ENCODE data around the gene SLC6A2. TPM values are rescaled to one million over a fixed set of nuclear protein-coding genes. Genes with fewer than 3 reads are reported as not detected.

SLC6A2 gene
- total RNA-seq, 2 donors from 2014 or later: 1.1 TPM; not detected in 1

DNA sequence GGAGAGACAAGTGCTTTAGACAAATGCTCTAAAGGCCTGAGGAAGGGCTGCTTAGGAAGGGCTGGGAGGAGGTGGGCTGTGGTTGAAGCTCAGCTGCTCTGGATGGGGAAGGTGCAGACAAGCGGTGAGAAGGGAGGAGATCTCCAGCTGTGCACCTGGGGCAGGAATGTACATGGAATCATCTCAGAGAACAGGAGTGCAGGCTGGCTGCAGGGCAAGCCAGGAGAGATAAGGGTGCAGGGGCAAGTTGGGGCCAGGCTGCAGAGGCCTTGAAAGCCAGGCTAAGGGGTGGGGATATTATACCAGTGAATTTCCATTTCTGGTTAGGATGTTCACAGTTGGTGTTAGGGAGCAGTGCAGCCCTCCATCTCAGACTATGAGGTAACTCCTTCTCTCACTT is 4.2 kb downstream of the SLC6A2 start:
- Mint-ChIP-seq H3K27ac (no peak overlapping the region), H3K4me3 (no peak overlapping the region), H3K4me1 (peaks cover 15% of the 10 kb centered on the region), H3K36me3 (ENCODE audit: low read depth) (no peaks in the 10 kb centered on the region), H3K9me3 (no peaks in the 10 kb centered on the region), H3K27me3 (ENCODE audit: insufficient read depth) (peaks cover 47% of the 10 kb centered on the region)
- no peak overlapping the region for H3K4me3 ChIP-seq (ENCODE audit: low read length)
- 83 to 96% methylated on average over 1 of the region's 1 CpG for WGBS, 2 experiments (ENCODE audit: insufficient coverage in 1 of 2, insufficient read length in 1 of 2)
- H3K36me3 ChIP-seq (ENCODE audit: control insufficient read depth, insufficient read depth, low read length): no peaks in the 10 kb centered on the region
- DNase-seq: no peak
- no peak for TF ChIP-seq CTCF (conservative IDR thresholded peaks at IDR 0.05)
- H3K9ac ChIP-seq (ENCODE audit: extremely low read depth, low read length, poor library complexity, severe bottlenecking): no peak overlapping the region
- no peak overlapping the region for H3K27ac ChIP-seq (ENCODE audit: low read depth, low read length)
- peaks cover 6% of the 10 kb centered on the region for H3K4me1 ChIP-seq (ENCODE audit: control insufficient read depth, insufficient read depth, low read length)
- H3K9me3 ChIP-seq (ENCODE audit: control insufficient read depth, low read length): peaks cover 9% of the 10 kb centered on the region
- peaks cover 58% of the 10 kb centered on the region for H3K27me3 ChIP-seq (ENCODE audit: control insufficient read depth, insufficient read depth, low read length, poor library complexity, severe bottlenecking)

- Mint-ChIP-seq H3K27ac (no peak overlapping the region), H3K36me3 (ENCODE audit: low read depth) (no peaks in the 10 kb centered on the region), H3K4me3 (no peak overlapping the region), H3K4me1 (peaks cover 15% of the 10 kb centered on the region), H3K27me3 (ENCODE audit: insufficient read depth) (peaks cover 47% of the 10 kb centered on the region), H3K9me3 (no peaks in the 10 kb centered on the region)
- Histone ChIP-seq H3K9ac (ENCODE audit: extremely low read depth, low read length, poor library complexity, severe bottlenecking) (no peak overlapping the region), H3K4me1 (ENCODE audit: control insufficient read depth, insufficient read depth, low read length) (peaks cover 6% of the 10 kb centered on the region), H3K27ac (ENCODE audit: low read depth, low read length) (no peak overlapping the region), H3K9me3 (ENCODE audit: control insufficient read depth, low read length) (peaks cover 7% of the 10 kb centered on the region), H3K4me3 (ENCODE audit: low read length) (no peak overlapping the region), H3K27me3 (ENCODE audit: control insufficient read depth, insufficient read depth, low read length, poor library complexity, severe bottlenecking) (peaks cover 50% of the 10 kb centered on the region), H3K36me3 (ENCODE audit: control insufficient read depth, insufficient read depth, low read length) (no peaks in the 10 kb centered on the region)
- WGBS, 2 experiments (ENCODE audit: insufficient coverage in 1 of 2, insufficient read length in 1 of 2): 56 to 68% methylated on average over 2 of the region's 2 CpGs
- DNase-seq: no peak
- peak; percentile 28 for TF ChIP-seq CTCF (conservative IDR thresholded peaks at IDR 0.05)
Observed at GRCh38 chr16:55660828-55661227, 5.0 kb downstream of the SLC6A2 start.

DNA sequence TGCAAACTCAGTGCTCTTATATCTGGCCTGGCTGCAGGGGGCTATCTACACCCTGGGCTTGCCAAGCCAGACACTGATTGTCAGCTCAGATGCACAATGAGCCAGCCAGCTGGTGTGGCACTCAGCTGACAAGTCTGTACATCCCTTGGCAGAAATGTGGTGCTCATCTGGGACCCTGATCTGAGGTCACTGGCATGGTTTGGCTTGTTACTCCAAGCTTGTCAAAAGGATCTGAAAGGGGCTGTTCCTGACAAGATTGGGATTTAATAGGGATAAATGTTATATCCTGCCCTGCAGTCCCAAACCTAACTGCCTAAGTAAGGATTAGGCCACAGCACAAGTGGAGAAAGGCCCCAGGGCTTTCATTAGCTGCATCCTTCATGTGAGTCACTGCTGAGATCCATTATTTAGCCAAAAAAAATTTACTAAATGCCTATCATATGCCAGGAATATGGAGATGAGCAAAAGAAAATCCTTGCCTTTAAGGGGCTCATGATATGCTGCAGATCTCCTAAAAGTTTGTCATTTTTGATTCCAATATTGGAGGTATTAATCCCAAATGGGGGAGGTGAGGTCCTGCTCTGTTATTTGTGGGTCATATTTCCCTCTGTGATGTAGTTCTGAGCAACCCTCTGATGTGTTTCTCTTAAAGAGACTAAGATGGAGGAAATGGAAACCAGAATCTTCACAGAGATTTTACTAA is 6.3 kb downstream of the SLC6A2 start:
- H3K27me3 ChIP-seq (ENCODE audit: control insufficient read depth, insufficient read depth, low read length, poor library complexity, severe bottlenecking): peaks cover 37% of the 10 kb centered on the region
- peaks cover 13% of the 10 kb centered on the region for H3K4me1 Mint-ChIP-seq
- H3K27me3 Mint-ChIP-seq (ENCODE audit: insufficient read depth): peaks cover 36% of the 10 kb centered on the region
- no peaks in the 10 kb centered on the region for H3K36me3 Mint-ChIP-seq (ENCODE audit: low read depth)
- DNase-seq: no peak
- no peak overlapping the region for H3K27ac ChIP-seq (ENCODE audit: low read depth, low read length)
- no peak overlapping the region for H3K4me3 Mint-ChIP-seq
- H3K9ac ChIP-seq (ENCODE audit: extremely low read depth, low read length, poor library complexity, severe bottlenecking): no peak overlapping the region
- H3K36me3 ChIP-seq (ENCODE audit: control insufficient read depth, insufficient read depth, low read length): no peaks in the 10 kb centered on the region
- no peaks in the 10 kb centered on the region for H3K9me3 Mint-ChIP-seq
- H3K9me3 ChIP-seq (ENCODE audit: control insufficient read depth, low read length): peaks cover 7% of the 10 kb centered on the region
- TF ChIP-seq CTCF (conservative IDR thresholded peaks at IDR 0.05): no peak
- H3K4me3 ChIP-seq (ENCODE audit: low read length): no peak overlapping the region
- H3K4me1 ChIP-seq (ENCODE audit: control insufficient read depth, insufficient read depth, low read length): peaks cover 6% of the 10 kb centered on the region
- no peak overlapping the region for H3K27ac Mint-ChIP-seq
